GM19099 (cell line): ENCODE results near the gene CCT3.

Experiments
- POLR2A ChIP-seq: IDR thresholded peaks from 3 replicates; pipeline ENCODE4 v1.6.1; 2011; ENCODE audit warnings: low read depth; ENCODE audit not compliant: insufficient read length; ENCODE audit errors: extremely low read depth

CCT3 gene

DNA sequence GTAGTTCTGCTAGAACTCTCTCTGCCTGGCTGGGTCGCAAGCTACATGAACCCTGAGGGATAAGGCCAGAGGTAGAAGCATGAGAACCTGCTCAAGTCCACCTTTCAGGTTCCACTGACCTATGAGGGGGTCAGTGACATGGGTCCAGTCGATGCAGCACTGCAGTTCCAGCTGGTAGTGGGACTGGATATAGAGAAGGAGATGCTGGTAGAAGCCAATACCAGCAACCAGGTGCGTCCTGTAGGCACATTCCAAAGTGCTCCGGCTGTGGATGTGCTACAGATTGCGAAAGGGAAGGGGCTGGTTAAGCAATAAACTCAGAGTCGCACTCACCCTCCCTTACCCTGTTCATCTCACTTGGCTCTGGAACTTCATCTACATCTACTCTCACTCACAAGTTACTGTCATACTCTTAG is 61.1 kb downstream of the CCT3 start:
- no peak for TF ChIP-seq POLR2A

DNA sequence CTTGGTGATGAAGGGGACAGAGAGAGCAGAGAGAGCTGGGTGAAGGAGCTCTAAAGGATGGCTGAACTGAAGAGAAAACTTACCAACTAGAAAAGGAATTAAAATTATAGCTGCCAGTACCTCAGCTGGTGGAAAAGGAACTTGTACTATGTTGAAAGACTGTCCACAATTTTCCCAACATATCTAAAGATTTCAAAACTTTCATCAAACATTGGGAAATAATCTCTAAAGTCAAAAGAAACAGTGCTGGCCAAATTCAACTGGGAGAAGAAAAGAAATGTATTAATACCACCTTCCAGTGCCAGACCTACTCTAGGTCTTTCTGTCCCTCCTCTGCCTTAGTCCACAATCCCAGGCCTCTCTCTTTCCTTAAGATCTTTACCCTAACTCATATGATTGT is 61.6 kb downstream of the CCT3 start:
- TF ChIP-seq POLR2A = no peak

DNA sequence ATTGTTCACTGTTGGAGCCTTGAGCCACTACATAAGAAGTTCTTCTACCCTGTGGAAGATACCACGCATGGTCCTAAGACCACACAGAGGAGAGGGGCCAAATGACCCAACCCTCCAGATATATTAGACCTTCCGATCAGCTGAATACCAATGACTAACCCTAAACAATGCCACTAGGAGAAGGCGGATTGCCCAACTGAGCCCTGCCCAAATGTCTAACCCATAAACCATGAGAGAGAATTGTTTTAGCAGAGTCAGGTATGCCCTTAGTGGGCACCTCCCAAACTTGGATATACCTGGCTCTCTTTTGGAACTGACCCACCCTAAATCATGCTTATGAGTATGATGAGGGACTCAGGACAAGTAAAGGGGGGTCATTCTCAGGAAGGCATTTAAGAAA is 67.8 kb downstream of the CCT3 start:
- TF ChIP-seq POLR2A = no peak

DNA sequence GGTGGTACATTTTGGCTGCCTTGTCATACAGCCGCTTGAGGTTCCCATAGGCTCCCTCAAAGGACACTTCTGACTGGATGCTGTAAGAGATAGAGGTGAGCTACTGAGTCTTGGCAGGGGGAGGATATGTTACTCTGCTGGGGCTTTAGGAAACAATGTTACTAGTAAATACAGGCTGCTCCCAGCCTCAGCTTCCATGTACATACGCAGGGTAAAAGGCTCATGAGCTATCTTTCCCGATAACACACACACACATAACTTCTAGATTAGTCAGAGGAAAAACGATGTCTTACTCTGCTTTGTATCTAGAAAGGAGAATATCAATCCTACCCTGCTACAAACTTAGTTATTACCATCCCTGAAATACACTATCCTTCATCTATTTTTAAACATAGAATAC is 69.8 kb downstream of the CCT3 start:
- TF ChIP-seq POLR2A = no peak

DNA sequence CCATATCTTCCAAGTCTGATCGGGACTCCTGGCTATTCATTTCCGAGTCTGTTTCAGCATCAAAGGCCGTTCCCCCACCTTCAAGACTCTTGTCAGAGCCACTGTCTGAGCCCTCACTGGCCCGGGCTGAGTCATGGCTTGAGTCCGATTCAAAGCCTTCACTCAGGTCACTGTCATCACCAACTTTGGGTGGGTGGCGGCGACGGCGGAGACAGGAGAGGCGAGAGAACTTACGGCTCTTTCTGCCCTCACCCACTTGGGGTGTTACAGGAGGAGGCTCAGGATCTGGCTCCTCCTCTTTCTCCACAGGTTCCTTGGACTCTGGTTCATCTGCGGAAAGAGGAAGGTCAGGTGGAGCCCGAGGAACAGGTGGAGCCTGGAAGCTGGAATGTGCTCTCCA is 72.0 kb downstream of the CCT3 start:
- TF ChIP-seq POLR2A = no peak

DNA sequence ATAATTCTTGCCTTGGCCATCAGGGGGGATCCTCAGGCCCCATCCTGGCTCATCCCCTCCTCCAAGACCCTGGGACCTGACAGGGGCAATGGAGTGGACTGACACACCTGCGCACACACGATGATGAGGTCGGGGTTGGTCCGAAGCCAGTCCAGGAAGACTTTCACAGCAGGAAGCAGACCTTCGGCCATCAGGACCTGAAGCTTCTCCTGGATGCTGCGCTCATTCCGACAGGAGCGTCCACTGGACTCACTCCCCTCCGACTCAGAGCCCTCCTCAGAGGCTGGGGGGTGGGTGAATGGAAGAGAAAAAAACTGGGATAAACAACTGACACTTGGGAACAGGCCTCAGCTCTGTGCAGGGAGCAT is 74.8 kb downstream of the CCT3 start:
- TF ChIP-seq POLR2A = no peak

DNA sequence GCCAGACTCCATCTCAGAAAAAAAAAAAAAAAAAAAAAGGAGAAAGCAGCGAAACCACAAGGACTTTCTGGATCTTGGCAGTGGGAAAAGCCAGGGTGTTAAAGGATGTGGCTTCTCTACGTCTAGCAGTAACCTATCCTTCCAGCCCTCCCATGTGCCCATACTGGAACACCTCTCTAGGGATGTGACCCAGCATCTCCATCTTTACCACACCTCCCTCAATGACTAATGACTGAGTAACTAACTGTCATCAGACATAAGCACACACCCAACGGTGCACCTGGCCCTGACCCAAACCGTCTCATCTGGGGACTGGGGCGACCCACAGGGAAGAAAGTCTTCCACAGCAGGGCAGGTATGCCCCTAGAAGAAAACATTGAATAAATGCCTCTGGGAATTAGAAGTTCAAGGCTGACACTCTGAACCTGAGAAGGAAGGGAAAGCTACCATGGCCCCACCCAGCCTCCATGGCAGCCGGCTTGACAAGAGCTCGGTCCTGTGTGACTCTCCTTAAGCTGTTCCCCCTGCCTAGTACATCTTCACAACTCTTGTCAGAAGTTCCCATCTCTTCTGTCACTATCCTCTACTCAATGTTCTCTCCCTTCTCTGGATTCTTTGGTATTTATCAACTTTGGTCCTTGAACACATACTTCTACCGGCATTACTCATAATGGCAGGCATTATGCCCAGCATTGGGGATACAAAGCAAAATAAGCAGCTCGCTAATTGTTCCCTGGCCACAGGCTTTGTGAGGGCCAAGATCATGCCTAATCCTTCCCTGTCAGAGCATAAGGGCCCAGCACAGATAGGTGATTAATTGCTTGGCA is 75.4 kb downstream of the CCT3 start:
- TF ChIP-seq POLR2A = no peak

DNA sequence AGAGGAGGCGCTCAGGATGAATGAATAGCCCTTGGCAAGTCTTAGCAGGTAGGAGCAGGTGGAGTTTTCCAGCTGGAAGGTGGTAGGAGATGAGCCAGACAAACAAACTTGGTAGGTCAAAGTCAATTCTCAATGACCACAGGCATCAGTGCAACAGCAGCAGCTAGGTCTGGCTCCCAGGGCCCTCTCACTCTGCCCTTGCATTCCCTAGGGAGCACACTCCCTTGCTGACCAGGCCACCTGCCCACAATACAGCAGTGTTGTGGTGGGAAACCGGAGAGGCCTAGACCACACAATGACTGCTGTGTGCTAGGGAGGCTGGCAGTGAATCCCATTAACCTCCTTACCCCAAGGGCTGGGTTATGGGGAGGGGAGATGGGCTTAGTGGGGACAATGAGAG is 77.2 kb downstream of the CCT3 start:
- TF ChIP-seq POLR2A = no peak

DNA sequence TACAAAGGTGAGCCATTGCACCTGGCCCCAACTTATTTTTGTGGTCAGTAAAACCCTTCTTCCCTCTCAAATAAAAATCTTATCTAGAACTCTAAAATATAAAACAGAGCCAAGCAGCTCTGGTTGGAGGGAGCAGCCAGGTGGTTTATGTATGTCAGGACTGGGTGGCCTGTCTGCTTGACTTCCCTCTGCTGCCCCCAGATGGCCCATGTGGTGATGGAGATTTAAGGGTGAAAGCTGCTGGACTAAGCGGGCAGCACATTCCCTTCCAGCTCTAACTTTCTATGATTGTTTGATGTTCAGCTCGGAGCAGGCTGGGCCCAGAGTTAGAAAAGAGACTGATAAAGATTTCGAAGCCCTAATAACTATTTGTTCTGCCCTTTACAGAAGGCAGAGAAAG is 78.3 kb downstream of the CCT3 start:
- TF ChIP-seq POLR2A = no peak
